Liver (tissue), 9 donors: ENCODE results near the gene RNH1. TPM values are rescaled to one million over a fixed set of nuclear protein-coding genes. Genes with fewer than 3 reads are reported as not detected.

ENCODE experiments used
- DNase-seq: peaks from one replicate; pipeline ENCODE4 v3.0.0-alpha.2; 2017; ENCODE audit warnings: low spot score
- H3K27ac ChIP-seq, 2 donors: one replicate each; pipeline ENCODE4 v1.7.0; 2013; ENCODE audit warnings: inconsistent platforms in 2 of 2, low read length in 2 of 2, control low read depth in 1 of 2, low read depth in 1 of 2, mild to moderate bottlenecking in 1 of 2
- H3K27me3 ChIP-seq, 4 donors: one replicate each; pipeline versions ENCODE4 v1.6.1 to v1.7.0; 2013; ENCODE audit warnings: low read length in 3 of 4, inconsistent platforms in 1 of 4, mild to moderate bottlenecking in 1 of 4, moderate library complexity in 1 of 4; ENCODE audit not compliant: control insufficient read depth in 4 of 4, insufficient read depth in 4 of 4
- H3K36me3 ChIP-seq, 4 donors: one replicate each; pipeline versions ENCODE4 v1.6.1 to v1.7.0; 2013; ENCODE audit warnings: low read length in 3 of 4, mild to moderate bottlenecking in 3 of 4, low read depth in 1 of 4, moderate library complexity in 1 of 4; ENCODE audit not compliant: control insufficient read depth in 4 of 4, insufficient read depth in 3 of 4
- H3K4me1 ChIP-seq, 4 donors: one replicate each; pipeline versions ENCODE4 v1.6.1 to v1.7.0; 2013; ENCODE audit warnings: low read length in 3 of 4, mild to moderate bottlenecking in 3 of 4, moderate library complexity in 1 of 4; ENCODE audit not compliant: control insufficient read depth in 4 of 4, insufficient read depth in 4 of 4
- H3K4me3 ChIP-seq, 3 donors: one replicate each; pipeline versions ENCODE4 v1.6.1 to v1.7.0; 2013; ENCODE audit warnings: low read length in 3 of 3, control low read depth in 1 of 3, low read depth in 1 of 3, mild to moderate bottlenecking in 1 of 3
- H3K9ac ChIP-seq, 2 donors: one replicate each; pipeline ENCODE4 v1.7.0; 2013; ENCODE audit warnings: low read length in 2 of 2, mild to moderate bottlenecking in 2 of 2, moderate library complexity in 2 of 2, control low read depth in 1 of 2, low read depth in 1 of 2
- H3K9me3 ChIP-seq, 4 donors: one replicate each; pipeline versions ENCODE4 v1.6.1 to v1.7.0; 2013; ENCODE audit warnings: low read length in 3 of 4; ENCODE audit not compliant: control insufficient read depth in 4 of 4
- EGR1 ChIP-seq, 2 donors: IDR thresholded peaks; 2 replicates each; pipeline ENCODE4 v1.6.1; 2016 to 2018; ENCODE audit warnings: antibody characterized with exemption in 2 of 2, low read depth in 2 of 2
- FOXA1 ChIP-seq: IDR thresholded peaks from 2 replicates; pipeline ENCODE4 v1.6.1; 2016; ENCODE audit warnings: antibody characterized with exemption
- FOXA2 ChIP-seq: IDR thresholded peaks from 2 replicates; pipeline ENCODE4 v1.6.1; 2016; ENCODE audit warnings: antibody characterized with exemption
- GABPA ChIP-seq, 2 donors: IDR thresholded peaks in 1 of 2; conservative IDR thresholded peaks in 1 of 2; 2 replicates each; pipeline ENCODE4 v1.6.1; 2016; ENCODE audit warnings: antibody characterized with exemption in 2 of 2, mild to moderate bottlenecking in 1 of 2, moderate library complexity in 1 of 2
- HNF4A ChIP-seq, 2 donors: conservative IDR thresholded peaks; 2 replicates each; pipeline ENCODE4 v1.6.1; 2016; ENCODE audit warnings: antibody characterized with exemption in 2 of 2, mild to moderate bottlenecking in 2 of 2
- JUND ChIP-seq, 2 donors: IDR thresholded peaks; 2 replicates each; pipeline ENCODE4 v1.6.1; 2016; ENCODE audit warnings: antibody characterized with exemption in 2 of 2
- NR2F2 ChIP-seq: IDR thresholded peaks from 2 replicates; pipeline ENCODE4 v1.6.1; 2016; ENCODE audit warnings: antibody characterized with exemption
- RXRA ChIP-seq, 2 donors: IDR thresholded peaks; 2 replicates each; pipeline ENCODE4 v1.6.1; 2017 to 2018; ENCODE audit warnings: antibody characterized with exemption in 2 of 2, mild to moderate bottlenecking in 1 of 2
- YY1 ChIP-seq: IDR thresholded peaks from 2 replicates; pipeline ENCODE4 v1.6.1; 2016; ENCODE audit warnings: antibody characterized with exemption, mild to moderate bottlenecking
- WGBS: extraction: QIAGEN DNeasy Blood & Tissue Kit; methylation state at CpG from one replicate; pipeline ENCODE4 v1.1.7; 2013; 5-methylcytosine and 5-hydroxymethylcytosine counted together
- polyA plus RNA-seq, 2 donors: library from polyadenylated mRNA; stranded (reverse) in 1 of 2; unstranded in 1 of 2; fragments of 200-250 nt in 1 of 2; fragments of >200 nt in 1 of 2; fragmentation: Nextera tagmentation in 1 of 2; extraction: Ambion mirVana in 1 of 2; gene quantifications; one replicate each; pipeline versions ENCODE4 v1.2.1 to v1.2.3, GENCODE V29; 2013 to 2015
- total RNA-seq, 2 donors: library from RNA; depleted of rRNA; stranded (reverse); fragments of >200 nt; gene quantifications; one replicate each; pipeline ENCODE4 v1.2.3, GENCODE V29; 2014
- TF ChIP-seq, protein P1 (sequence below): IDR thresholded peaks from 2 replicates; pipeline ENCODE4 v1.6.1; 2016; ENCODE audit warnings: antibody characterized with exemption
- TF ChIP-seq, protein P2 (sequence below): IDR thresholded peaks from 2 replicates; pipeline ENCODE4 v1.6.1; 2016; ENCODE audit warnings: antibody characterized with exemption, mild to moderate bottlenecking
- TF ChIP-seq, protein P3 (sequence below): fragments of 150-350 bp; IDR thresholded peaks from 2 replicates; pipeline ENCODE4 v1.5.1; 2017; ENCODE audit warnings: improper control_type of control experiment, low read depth, low read length; ENCODE audit not compliant: missing input control
- TF ChIP-seq, protein P4 (sequence below): IDR thresholded peaks from 2 replicates; pipeline ENCODE4 v1.6.1; 2016; ENCODE audit warnings: antibody characterized with exemption
- TF ChIP-seq, protein P5 (sequence below): IDR thresholded peaks from 2 replicates; pipeline ENCODE4 v1.6.1; 2016; ENCODE audit warnings: antibody characterized with exemption
- donor health status: healthy.
- donor health status: healthy.
- donor health status: healthy.
- donor health status: healthy.
- donor health status: healthy.

RNH1 gene
- total and polyA plus RNA-seq, 4 donors, result 68.5 to 99.1 (median 76.8) TPM

DNA sequence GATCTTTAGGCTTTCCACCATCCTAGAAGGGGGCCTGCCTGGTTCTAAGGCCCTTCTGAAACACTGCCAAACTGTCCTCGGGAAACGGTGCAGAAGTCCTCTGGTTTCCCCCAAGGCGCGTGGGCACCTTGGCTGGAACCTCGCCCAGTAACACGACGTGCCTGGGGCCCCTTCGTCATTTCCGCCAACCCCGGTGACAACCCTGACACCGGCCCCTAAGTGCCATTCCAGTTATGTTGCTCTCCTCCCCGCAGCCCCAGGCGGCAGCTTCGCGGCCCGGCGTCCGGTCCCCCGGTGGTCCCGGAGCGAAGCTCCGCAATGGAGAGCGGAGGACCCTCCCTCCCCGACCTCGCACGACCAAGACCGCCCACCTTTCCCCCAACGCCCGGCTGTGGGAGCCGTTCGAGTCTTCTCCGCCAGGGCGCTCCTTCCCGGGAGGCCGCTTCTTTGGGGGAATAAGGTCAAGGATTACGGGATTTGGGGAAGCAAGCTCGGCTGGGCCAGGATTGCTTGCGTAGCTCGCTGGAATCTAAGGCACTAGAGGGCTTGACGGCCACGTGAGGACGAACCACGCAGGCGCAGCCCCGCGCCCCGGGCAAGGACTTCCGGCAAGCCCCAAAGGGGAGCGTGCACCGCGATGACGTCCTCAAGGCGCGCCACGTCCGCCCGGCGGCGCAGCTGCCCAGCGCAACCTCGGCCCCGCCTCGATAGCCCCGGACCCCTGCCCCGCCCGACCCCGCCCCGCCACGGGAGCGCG, 626 bp downstream of the RNH1 start:
- Histone ChIP-seq H3K36me3 (peaks cover 0 to 9% (median 3%) of the 10 kb centered on the region in 4 donors), H3K4me3 (peak overlapping the region; percentile 73 to 99 (median 79)), H3K27me3 (no peaks in the 10 kb centered on the region), H3K4me1 (peaks cover 12 to 33% (median 24%) of the 10 kb centered on the region in 4 donors), H3K27ac (peak overlapping the region; percentile 97 to 100), H3K9ac (peak overlapping the region; percentile 91 to 99), H3K9me3 (no peaks in the 10 kb centered on the region)
- under 1% methylated on average over 71 of the region's 71 CpGs for WGBS
- peak; percentile 98 for DNase-seq
- TF ChIP-seq YY1 (no peak), FOXA2 (no peak), RXRA (IDR thresholded peaks at IDR 0.05) (peak in 1 of 2 donors; percentile 26), FOXA1 (no peak), NR2F2 (no peak), EGR1 (IDR thresholded peaks at IDR 0.05; ENCODE audit: low read depth in 2 of 2) (no peak), HNF4A (conservative IDR thresholded peaks at IDR 0.05) (no peak), JUND (IDR thresholded peaks at IDR 0.05) (no peak), GABPA (IDR thresholded peaks at IDR 0.05 in 1 of 2, conservative IDR thresholded peaks at IDR 0.05 in 1 of 2) (peak; percentile 20 to 87)
- TF ChIP-seq, protein P1, sequence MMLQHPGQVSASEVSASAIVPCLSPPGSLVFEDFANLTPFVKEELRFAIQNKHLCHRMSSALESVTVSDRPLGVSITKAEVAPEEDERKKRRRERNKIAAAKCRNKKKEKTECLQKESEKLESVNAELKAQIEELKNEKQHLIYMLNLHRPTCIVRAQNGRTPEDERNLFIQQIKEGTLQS, result no peak
- TF ChIP-seq, protein P2, sequence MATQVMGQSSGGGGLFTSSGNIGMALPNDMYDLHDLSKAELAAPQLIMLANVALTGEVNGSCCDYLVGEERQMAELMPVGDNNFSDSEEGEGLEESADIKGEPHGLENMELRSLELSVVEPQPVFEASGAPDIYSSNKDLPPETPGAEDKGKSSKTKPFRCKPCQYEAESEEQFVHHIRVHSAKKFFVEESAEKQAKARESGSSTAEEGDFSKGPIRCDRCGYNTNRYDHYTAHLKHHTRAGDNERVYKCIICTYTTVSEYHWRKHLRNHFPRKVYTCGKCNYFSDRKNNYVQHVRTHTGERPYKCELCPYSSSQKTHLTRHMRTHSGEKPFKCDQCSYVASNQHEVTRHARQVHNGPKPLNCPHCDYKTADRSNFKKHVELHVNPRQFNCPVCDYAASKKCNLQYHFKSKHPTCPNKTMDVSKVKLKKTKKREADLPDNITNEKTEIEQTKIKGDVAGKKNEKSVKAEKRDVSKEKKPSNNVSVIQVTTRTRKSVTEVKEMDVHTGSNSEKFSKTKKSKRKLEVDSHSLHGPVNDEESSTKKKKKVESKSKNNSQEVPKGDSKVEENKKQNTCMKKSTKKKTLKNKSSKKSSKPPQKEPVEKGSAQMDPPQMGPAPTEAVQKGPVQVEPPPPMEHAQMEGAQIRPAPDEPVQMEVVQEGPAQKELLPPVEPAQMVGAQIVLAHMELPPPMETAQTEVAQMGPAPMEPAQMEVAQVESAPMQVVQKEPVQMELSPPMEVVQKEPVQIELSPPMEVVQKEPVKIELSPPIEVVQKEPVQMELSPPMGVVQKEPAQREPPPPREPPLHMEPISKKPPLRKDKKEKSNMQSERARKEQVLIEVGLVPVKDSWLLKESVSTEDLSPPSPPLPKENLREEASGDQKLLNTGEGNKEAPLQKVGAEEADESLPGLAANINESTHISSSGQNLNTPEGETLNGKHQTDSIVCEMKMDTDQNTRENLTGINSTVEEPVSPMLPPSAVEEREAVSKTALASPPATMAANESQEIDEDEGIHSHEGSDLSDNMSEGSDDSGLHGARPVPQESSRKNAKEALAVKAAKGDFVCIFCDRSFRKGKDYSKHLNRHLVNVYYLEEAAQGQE, result peak; percentile 20
- TF ChIP-seq, protein P3, sequence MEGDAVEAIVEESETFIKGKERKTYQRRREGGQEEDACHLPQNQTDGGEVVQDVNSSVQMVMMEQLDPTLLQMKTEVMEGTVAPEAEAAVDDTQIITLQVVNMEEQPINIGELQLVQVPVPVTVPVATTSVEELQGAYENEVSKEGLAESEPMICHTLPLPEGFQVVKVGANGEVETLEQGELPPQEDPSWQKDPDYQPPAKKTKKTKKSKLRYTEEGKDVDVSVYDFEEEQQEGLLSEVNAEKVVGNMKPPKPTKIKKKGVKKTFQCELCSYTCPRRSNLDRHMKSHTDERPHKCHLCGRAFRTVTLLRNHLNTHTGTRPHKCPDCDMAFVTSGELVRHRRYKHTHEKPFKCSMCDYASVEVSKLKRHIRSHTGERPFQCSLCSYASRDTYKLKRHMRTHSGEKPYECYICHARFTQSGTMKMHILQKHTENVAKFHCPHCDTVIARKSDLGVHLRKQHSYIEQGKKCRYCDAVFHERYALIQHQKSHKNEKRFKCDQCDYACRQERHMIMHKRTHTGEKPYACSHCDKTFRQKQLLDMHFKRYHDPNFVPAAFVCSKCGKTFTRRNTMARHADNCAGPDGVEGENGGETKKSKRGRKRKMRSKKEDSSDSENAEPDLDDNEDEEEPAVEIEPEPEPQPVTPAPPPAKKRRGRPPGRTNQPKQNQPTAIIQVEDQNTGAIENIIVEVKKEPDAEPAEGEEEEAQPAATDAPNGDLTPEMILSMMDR, result no peak
- TF ChIP-seq, protein P4, sequence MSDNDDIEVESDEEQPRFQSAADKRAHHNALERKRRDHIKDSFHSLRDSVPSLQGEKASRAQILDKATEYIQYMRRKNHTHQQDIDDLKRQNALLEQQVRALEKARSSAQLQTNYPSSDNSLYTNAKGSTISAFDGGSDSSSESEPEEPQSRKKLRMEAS, result no peak
- TF ChIP-seq, protein P5, sequence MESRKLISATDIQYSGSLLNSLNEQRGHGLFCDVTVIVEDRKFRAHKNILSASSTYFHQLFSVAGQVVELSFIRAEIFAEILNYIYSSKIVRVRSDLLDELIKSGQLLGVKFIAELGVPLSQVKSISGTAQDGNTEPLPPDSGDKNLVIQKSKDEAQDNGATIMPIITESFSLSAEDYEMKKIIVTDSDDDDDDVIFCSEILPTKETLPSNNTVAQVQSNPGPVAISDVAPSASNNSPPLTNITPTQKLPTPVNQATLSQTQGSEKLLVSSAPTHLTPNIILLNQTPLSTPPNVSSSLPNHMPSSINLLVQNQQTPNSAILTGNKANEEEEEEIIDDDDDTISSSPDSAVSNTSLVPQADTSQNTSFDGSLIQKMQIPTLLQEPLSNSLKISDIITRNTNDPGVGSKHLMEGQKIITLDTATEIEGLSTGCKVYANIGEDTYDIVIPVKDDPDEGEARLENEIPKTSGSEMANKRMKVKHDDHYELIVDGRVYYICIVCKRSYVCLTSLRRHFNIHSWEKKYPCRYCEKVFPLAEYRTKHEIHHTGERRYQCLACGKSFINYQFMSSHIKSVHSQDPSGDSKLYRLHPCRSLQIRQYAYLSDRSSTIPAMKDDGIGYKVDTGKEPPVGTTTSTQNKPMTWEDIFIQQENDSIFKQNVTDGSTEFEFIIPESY, result no peak
